Fibroblast of gingiva (primary cell): ENCODE results near the gene KDM4C.

Source experiments
- DNase-seq: peaks from one replicate; pipeline ENCODE4 v3.0.0-alpha.2; 2011; ENCODE audit warnings: low read depth

The KDM4C gene

DNA sequence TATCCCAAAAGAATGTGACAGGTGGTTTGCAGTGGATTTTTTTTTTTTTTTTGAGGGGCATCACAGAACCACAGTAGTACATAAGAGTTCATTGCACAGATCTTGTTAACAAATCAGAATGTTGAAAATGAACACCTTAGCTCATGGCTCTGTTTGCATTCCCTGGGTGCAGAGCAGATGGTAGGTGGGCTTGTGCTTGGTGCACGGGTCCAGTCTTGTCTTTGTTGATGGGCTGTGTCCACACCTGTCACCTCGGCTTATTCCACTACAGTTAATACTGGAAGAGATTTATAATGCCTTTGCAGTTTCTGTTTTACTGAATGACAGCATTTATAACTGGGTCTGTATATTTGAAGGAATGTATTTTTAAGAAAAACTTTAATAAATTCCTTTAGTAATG is 146.6 kb downstream of the KDM4C start:
- no peak for DNase-seq

GRCh38 chr9:6905850-6906375 is 148.1 kb downstream of the KDM4C start:
- DNase-seq = no peak

DNA sequence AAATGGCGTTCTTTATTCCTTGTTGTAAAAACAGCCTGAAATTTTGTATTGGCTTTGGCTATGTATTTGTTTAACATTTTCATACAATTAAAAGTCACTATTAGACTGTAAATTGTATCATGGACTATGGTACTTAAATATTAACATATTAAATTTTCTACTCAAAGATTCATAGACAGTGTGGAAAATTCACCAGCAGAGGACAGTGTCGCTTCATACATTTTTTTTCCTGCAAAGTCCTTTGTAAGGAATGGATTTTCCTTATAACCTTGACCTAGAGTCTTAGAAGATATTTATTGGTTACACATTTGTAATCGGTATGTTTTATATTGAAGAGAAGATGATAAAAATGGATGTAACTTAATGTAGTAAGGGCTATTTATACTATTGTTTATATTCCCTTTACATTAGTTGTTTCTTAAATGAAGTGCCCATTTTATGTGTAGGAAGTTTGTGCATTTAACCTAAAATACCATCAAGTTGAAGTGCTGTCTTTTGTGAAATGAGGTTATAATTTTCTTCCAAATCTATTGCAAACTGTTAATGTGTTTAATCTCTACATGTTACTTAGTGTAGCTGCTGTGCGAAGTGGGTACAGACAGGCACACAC is 150.1 kb downstream of the KDM4C start:
- peak; percentile 12 for DNase-seq

- DNase-seq = no peak
These were observed 151.4 kb downstream of the KDM4C start for GRCh38 chr9:6909181-6909580.

DNA sequence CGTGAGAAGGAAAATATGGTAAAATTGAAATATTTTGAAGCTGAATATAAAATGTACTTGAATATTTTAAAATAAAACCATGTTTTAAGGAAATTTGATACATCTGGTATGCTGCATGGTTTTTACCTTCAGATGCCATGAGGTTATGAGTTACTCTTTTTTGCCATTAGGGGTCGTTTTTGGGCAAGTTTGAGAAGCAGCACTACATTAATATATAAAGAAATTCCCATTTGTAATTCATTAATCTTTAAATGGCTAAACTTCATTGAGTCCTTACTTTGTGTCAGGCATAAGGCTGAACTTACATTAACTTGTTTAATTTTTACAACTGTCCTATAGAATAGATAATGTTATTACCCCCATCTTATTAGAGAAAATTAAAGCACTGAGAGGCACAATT is 152.3 kb downstream of the KDM4C start:
- DNase-seq = no peak

DNA sequence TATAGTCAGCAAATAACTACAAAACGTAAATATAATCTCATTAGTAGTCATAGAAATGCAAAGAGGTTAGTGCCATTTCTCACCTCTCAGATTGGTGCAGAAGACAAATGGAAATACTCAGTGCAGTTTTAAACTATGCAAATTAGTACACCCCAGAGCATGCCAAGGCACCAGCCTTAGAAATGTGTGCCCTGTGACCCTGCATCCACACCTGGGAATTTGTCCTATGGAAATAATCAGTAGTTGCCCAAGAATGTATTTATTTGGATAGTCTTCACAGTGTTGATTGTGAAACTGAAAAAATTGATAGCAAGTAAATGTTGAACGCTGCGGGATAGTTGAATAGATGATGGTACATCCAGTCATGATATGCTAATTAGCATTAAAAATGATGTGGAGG is 152.7 kb downstream of the KDM4C start:
- no peak for DNase-seq

DNA sequence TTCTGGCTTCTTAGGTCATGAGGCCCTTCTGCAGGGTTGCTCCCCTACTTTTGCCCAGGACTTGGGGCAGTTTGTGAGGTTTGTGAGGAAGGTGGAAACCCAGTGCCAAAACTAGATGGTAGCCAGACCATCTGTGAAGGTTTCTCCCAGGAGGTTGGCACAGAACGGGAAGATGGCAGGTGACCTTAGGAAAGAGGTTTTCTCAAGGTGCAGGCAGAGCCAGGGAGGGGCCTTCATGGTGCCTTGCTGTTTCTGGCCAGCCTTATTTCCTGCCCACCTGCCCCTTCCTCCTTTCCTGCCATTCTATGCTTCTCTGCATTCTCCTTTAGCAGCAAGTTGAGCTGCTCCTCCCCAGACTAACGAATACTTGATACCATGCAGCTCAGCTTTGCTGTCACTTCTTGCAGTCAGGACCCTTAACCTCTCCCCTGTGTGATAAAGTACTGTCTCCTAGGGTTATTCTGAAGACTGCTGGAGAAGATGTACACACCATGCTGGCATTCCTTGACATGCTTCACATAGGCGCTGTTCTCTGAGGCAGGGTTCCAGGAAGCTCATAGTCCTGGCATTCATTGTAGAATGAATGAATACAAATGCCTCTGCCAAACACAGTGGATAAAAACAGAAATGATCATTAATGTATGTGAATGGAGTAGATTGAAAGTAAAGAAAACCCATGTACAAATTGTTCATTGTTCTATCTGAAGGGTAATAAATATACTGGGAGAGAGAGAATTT is 154.3 kb downstream of the KDM4C start:
- DNase-seq = no peak

GRCh38 chr9:6915635-6916034 is 157.9 kb downstream of the KDM4C start:
- DNase-seq = no peak

DNA sequence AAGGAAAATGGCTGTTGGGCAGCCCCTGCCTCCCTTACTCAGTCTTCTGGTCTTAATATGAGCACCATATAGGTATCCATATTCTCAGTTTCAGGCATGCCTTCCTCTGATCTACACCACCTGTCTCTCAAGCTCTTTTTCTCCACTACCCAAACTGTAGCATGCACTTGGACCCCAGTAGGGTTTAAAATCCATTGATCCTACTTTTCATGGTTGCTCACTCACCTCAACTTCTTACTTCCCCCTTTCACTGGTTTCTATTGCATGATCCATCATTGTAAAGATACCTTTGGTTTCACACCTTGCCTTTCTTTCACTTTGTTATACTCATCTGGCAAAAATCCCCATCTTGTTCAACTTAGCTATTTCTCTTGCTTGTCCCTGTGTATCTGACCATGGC is 159.4 kb downstream of the KDM4C start:
- no peak for DNase-seq

- no peak for DNase-seq
These were observed 162.3 kb downstream of the KDM4C start for GRCh38 chr9:6920041-6920440.

DNA sequence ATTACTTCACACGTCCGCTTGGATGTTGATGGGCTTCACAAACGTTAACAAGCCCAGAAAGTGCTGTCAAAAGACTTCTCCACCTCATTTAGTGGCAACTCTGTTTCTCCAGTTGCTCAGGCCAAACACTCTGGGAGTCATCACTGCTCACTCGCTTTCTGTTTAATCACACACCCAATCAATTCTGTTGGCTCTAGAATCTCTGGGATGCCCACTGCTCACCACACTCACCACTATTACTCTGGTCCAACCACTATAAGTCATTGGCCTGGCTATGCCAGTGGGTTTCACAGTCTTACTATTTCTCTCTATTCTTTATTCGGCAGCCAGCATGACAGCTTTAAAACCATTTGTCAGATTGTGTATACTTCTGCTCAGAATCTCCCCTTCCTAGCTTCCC is 163.5 kb downstream of the KDM4C start:
- DNase-seq = no peak

GRCh38 chr9:6922124-6922676 is 164.4 kb downstream of the KDM4C start:
- DNase-seq = no peak

DNA sequence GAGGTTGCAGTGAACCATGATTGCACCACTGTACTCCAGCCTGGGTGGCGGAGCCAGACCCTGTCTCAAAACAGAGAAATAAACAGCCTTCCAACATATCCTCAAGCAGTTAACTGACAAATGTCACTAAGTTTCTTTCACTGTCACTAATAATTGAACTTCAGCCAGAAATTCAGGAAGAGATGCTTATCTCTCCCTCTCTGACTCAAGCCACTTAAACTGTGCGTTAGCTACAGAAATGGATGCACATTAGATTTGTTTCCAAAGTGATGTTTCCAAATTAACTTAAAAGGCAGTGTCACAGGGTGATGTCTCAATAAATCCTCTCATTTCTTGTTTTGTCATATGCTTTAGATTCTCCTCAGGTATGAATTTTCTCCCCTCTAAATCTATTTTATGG is 164.9 kb downstream of the KDM4C start:
- DNase-seq = no peak

GRCh38 chr9:6923086-6923485 is 165.3 kb downstream of the KDM4C start:
- DNase-seq = no peak

DNA sequence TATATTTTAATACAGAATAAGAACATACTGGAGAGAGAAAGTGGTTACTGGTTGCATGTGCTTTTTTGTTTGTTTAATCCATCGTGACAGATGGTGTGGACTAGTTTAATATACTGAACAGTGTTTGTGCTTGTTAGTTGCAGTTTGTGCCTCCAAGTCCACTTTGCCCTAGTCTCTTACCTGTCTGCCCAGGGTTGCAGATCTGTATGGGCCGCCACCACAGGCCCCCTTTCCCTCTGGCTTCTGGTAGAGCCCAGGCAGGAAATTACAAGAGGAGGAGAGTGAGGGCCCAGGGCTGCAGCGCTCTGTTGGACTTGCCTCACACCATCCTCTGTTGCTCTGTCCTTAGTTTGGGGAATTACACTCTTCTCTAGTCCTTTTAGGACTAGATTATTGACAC is 166.4 kb downstream of the KDM4C start:
- DNase-seq = no peak

- no peak for DNase-seq
These were observed 167.3 kb downstream of the KDM4C start for GRCh38 chr9:6924988-6925563.

DNA sequence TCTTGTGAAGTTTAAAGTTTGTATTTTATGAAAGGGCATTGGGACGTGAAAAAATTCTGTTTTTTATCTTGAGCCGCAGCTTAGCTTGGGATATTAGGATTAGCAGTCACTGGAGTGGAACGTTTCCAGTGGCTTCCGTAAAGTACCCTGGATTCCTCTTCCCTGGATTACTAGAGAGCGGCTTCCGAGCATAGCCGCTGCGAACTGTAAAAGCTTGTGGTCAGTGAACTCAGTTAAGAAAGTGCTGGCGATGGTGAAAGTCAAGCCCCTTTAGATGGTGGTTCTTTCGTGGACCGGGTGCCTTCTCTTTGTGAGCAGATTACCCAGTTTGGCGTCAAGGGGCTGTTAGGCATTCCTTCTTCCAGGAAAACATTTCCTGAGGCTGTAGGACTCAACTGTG is 168.1 kb downstream of the KDM4C start:
- no peak for DNase-seq

DNA sequence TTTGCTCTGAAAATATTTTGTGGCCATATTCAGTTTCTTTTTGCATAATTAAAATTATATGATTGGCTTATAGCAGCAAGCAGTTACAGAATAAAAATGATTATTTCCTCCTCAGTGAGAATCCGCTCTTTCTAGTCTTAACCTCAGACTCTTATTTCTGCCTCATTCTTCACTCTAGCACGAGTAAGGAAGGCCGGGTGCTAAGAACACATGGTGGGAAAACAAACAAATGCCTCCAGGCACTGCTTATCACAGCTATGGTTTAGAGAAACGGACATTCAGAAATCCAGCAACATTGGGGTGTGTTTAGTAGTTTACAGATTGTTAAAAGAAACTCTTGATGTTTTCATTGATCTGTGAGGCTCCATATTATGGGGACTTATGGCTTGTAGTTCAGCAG is 168.7 kb downstream of the KDM4C start:
- no peak for DNase-seq

GRCh38 chr9:6927838-6928237 is 170.1 kb downstream of the KDM4C start:
- DNase-seq = no peak

GRCh38 chr9:6928863-6929262 is 171.1 kb downstream of the KDM4C start:
- no peak for DNase-seq

DNA sequence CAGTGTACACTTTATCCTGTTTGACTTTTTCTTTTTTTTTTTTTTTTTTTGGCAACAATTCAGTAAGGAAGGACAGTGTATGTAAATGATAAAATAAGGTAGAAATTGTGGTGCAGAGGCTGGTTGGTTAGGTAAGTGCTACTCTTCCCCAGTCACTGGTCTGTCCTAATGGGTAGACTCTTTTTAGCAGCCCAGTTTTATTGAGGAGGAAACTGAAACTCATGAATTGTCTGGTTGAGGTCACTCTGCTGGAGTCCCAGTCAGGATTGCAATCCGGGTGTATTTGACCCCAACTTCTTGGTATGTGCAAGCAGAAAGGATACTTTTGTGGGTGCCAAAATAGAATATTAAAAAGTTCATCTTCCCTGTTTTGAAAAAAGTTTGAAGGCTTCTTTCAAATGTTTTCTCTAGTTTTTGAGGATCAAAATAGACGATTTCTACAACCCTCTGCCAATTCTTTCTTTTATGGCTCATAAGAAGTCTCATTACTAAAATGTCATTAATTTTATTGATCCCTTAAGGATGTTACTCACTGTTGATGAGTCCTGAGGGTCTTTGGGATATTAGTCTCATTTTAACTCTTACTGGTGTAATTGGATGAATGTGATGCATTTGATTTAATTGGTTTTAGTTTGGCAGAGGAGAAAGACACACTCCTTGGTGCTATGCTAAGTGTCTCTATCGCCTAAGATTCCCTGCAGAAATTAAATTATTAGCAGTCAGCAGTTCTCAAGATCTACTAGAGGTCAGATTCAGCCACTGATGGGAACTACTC is 171.9 kb downstream of the KDM4C start:
- no peak for DNase-seq

DNA sequence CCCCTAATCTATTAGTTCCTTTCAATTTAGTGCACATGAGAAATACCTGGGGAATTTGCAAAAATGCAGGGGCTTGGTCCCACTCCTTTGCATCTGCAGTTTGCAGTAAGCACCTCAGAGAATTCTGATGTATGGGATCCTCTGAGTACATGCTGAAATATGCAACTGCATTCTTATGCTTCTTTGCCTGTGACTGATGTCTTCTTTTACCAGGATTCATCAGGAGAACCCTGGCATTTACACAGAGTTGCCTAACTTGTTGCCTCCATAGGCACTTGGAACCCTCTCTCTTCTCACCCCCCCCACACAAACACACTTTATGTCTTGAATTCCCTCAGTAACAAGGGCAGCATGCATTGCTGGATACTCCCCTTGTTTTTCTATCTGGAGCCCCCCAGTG is 173.1 kb downstream of the KDM4C start:
- peak; percentile 67 for DNase-seq
